Effector memory CD4-positive, alpha-beta T cell (primary cell): ENCODE measurements around the gene EEF1AKMT3.

Experiments
- DNase-seq, 3 donors: peaks; one replicate each; pipeline ENCODE4 v3.0.0-alpha.2; 2020
- H3K27ac ChIP-seq: 2 replicates; pipeline ENCODE4 v1.7.0; 2013; ENCODE audit warnings: mild to moderate bottlenecking, low read length, moderate library complexity; ENCODE audit not compliant: insufficient read depth, poor library complexity, severe bottlenecking
- H3K27me3 ChIP-seq: replicated peaks from 2 replicates; pipeline ENCODE4 v1.7.0; 2013; ENCODE audit warnings: mild to moderate bottlenecking, low read length; ENCODE audit not compliant: insufficient read depth, control insufficient read depth, poor library complexity, severe bottlenecking
- H3K36me3 ChIP-seq: 2 replicates; pipeline ENCODE4 v1.7.0; 2013; ENCODE audit warnings: mild to moderate bottlenecking, low read length, moderate library complexity; ENCODE audit not compliant: control insufficient read depth, insufficient read depth
- H3K4me1 ChIP-seq: 2 replicates; pipeline ENCODE4 v1.7.0; 2013; ENCODE audit warnings: low read length, mild to moderate bottlenecking; ENCODE audit not compliant: control insufficient read depth, insufficient read depth, poor library complexity, severe bottlenecking
- H3K4me3 ChIP-seq: 2 replicates; pipeline ENCODE4 v1.7.0; 2013; ENCODE audit warnings: low read length, low read depth, mild to moderate bottlenecking; ENCODE audit not compliant: insufficient read depth, poor library complexity, severe bottlenecking
- H3K9me3 ChIP-seq: 2 replicates; pipeline ENCODE4 v1.7.0; 2013; ENCODE audit warnings: mild to moderate bottlenecking, low read length, moderate library complexity; ENCODE audit not compliant: control insufficient read depth

Gene EEF1AKMT3

DNA sequence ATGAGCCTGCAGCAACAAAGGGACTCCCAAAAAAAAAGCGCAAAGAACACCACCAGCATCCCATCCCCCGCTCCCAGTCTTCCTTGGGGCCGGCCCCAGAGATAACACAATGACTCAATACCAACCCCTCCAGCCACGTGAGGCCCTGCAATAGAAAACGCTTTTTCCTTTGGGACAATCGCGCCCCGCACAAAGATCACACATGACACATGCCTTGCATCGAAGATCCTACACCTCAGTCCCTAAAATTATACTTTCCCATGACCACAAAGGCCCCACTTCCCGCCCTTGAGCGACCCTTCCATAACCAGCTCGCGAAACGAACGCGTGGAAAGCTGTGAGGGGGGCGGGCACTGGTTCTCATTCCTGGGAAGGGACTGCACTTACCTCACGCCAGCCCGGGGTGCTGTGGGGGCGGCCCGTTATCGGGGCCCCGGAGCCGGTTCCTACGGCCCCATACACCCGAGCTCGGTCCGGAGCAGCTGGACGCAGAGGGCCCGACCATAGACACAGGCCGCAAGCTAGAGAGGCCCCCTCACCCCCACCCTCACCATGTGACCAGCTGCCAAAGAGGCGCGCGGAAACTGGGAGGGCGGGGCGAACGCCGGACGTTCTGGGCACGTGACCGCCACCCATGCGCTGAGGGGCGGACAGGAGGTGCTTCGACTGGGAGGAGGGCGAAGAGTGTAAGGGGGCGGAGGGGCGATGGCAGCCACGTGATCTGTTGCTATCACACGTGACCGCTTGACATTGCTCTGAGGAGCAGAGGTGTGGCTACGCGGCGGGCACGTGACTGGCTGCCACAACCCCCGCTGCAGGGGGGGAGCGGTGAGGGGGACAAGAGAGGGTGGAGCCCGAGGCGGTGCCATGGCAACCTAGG lies 20.4 kb upstream of the EEF1AKMT3 start, which contains the start of gene CDK4:
Gene CDK4, minus strand, starts transcription at position 523 of the 880 bp plus-strand sequence. CDS start 593 bp downstream, outside the sequence.
- H3K36me3 ChIP-seq = peaks cover 20% of the 10 kb centered on the region
- no peaks in the 10 kb centered on the region for H3K27me3 ChIP-seq
- peak; percentile 98 to 100 (median 99) for DNase-seq
- H3K9me3 ChIP-seq = no peaks in the 10 kb centered on the region
- peak within 1 kb of the TSS; percentile 80 for H3K27ac ChIP-seq
- peak within 1 kb of the TSS; percentile 60 for H3K4me3 ChIP-seq
- H3K4me1 ChIP-seq = peaks cover 39% of the 10 kb centered on the region

- H3K36me3 ChIP-seq = peaks cover 16% of the 10 kb centered on the region
- H3K9me3 ChIP-seq = no peaks in the 10 kb centered on the region
- DNase-seq = no peak
- peak overlapping the region; percentile 3 for H3K4me3 ChIP-seq
- H3K27ac ChIP-seq = peak overlapping the region; percentile 80
- H3K27me3 ChIP-seq = no peaks in the 10 kb centered on the region
- peaks cover 41% of the 10 kb centered on the region for H3K4me1 ChIP-seq
Measured at GRCh38 chr12:57752668-57753000, 19.8 kb upstream of the EEF1AKMT3 start.

- no peak for DNase-seq
- Histone ChIP-seq H3K27ac (peak overlapping the region; percentile 80), H3K4me3 (no peak overlapping the region), H3K9me3 (no peaks in the 10 kb centered on the region), H3K36me3 (peaks cover 27% of the 10 kb centered on the region), H3K4me1 (peaks cover 41% of the 10 kb centered on the region), H3K27me3 (no peaks in the 10 kb centered on the region)
Measured at GRCh38 chr12:57753756-57754337, 18.6 kb upstream of the EEF1AKMT3 start.

DNA sequence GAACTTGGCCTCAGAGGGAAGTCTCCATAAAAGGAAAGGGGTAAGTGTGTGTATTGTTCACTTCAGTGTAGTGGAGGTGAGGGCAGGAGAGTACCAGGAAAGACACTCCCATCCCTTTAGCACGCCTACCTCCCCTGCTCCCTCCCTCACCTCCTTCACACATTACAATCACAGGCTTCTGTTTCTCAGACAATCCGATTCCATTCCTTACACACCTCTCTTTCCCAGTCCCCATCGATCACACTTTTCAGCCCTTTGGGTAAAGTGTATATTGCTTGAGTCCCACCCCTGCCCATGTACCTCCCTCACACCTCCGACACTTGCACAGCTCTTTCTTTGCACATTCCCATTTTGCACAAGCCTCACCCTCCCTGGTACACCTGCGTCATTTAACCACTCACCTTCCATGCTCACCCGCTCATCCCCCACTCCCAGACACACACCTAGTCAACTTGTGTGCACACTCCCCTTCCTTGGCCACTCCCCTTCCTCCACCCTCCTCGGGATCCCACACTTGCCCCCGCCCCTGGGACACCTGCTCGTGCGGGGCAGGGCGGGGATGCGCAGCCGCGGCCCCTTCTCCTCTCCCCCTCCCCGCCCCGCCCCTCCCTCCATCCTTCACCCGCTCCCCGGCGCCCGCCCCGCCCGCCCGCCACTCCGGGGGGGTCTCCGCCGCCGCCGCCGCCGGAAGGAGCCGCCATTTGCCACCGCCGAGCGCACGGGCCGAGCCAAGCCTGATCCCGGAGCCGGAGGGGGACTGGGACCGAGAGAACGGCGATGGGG lies 17.8 kb upstream of the EEF1AKMT3 start, which contains the start of gene MARCHF9:
Gene MARCHF9, plus strand, starts transcription at position 693 of the 783 bp plus-strand sequence. CDS start 426 bp downstream, outside the sequence.
- peak within 1 kb of the TSS; percentile 80 for H3K27ac ChIP-seq
- H3K36me3 ChIP-seq = peaks cover 23% of the 10 kb centered on the region
- peak; percentile 79 to 85 (median 84) for DNase-seq
- peak within 1 kb of the TSS; percentile 54 for H3K4me3 ChIP-seq
- no peaks in the 10 kb centered on the region for H3K9me3 ChIP-seq
- H3K27me3 ChIP-seq = no peaks in the 10 kb centered on the region
- peaks cover 41% of the 10 kb centered on the region for H3K4me1 ChIP-seq

GRCh38 chr12:57755194-57755453 lies 17.3 kb upstream of the EEF1AKMT3 start:
- H3K36me3 ChIP-seq = peaks cover 21% of the 10 kb centered on the region
- H3K27ac ChIP-seq = peak overlapping the region; percentile 80
- H3K27me3 ChIP-seq = no peaks in the 10 kb centered on the region
- no peaks in the 10 kb centered on the region for H3K9me3 ChIP-seq
- H3K4me1 ChIP-seq = peaks cover 41% of the 10 kb centered on the region
- DNase-seq = no peak
- peak overlapping the region; percentile 54 for H3K4me3 ChIP-seq

GRCh38 chr12:57755454-57756372 lies 16.7 kb upstream of the EEF1AKMT3 start:
- peaks cover 16% of the 10 kb centered on the region for H3K36me3 ChIP-seq
- DNase-seq = peak in 2 of 3 donors; percentile 35 to 39
- H3K27ac ChIP-seq = peak overlapping the region; percentile 80
- H3K27me3 ChIP-seq = no peaks in the 10 kb centered on the region
- H3K9me3 ChIP-seq = no peaks in the 10 kb centered on the region
- H3K4me1 ChIP-seq = peaks cover 41% of the 10 kb centered on the region
- peak overlapping the region; percentile 54 for H3K4me3 ChIP-seq

DNA sequence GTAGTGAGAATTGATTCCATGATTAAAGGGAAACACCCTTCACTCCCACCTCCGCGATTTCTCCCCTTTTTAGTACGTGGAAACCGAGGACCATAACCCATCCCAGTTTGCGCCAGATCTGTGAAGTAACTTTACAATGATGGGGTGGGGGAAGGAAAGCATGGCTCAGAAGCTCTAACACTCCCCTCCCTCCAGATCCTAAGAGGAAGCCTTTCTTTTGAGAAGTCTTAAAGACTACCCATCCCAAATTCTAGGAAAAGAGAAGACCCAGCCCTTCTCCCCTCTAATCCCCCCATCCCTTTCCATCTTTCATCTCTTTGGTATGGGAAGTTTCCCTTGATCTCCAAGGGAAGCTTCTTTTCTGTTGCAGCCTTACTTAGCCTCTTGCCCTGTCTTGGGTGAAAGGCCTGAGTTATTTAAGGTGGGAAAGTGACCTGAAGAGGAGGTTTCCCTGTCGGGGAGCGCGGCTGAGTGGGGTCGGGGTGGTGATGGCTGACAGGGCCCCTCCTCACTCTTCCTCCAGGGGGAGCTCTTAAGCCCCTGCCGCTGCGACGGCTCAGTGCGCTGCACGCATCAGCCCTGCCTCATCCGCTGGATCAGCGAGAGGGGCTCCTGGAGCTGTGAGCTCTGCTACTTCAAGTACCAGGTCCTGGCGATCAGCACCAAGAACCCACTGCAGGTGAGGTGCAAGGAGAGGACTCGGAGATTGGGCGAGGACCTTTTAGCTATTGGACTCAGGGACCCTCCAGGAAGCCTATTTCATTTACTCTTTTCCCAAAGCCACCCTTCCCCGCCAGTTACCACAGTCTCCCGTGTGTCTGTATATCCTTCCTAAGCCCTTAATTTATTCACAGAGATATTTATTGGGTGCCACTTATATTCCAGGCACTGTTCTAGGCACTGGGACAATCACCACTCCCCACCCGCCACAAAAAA lies 15.7 kb upstream of the EEF1AKMT3 start:
- H3K4me3 ChIP-seq = peak overlapping the region; percentile 54
- DNase-seq = peak; percentile 36 to 53 (median 46)
- H3K4me1 ChIP-seq = peaks cover 32% of the 10 kb centered on the region
- peaks cover 16% of the 10 kb centered on the region for H3K36me3 ChIP-seq
- no peaks in the 10 kb centered on the region for H3K27me3 ChIP-seq
- no peaks in the 10 kb centered on the region for H3K9me3 ChIP-seq
- peak overlapping the region; percentile 80 for H3K27ac ChIP-seq

DNA sequence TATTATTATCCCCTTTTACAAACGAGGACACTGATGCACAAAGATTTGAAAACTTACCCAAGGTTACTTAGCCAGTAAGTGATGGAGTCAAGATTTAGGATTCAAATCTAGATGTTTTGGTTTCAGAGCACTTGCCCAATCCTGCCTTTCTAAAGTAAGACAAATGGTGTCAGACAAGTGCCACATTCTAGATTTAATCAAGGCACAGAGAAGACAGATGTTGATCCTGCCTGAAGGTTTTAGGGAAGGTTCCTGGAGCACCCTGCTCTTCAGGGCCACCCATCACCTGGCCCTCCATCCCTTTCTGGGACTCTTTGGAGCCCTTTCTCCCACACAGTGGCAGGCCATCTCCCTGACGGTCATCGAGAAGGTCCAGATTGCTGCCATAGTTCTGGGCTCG lies 14.6 kb upstream of the EEF1AKMT3 start:
- Histone ChIP-seq H3K4me1 (peaks cover 28% of the 10 kb centered on the region), H3K9me3 (no peaks in the 10 kb centered on the region), H3K27me3 (no peaks in the 10 kb centered on the region), H3K27ac (no peak overlapping the region), H3K4me3 (no peak overlapping the region), H3K36me3 (peaks cover 16% of the 10 kb centered on the region)
- no peak for DNase-seq
